ENCODE data around the gene SLC25A23.

SLC25A23 gene

DNA sequence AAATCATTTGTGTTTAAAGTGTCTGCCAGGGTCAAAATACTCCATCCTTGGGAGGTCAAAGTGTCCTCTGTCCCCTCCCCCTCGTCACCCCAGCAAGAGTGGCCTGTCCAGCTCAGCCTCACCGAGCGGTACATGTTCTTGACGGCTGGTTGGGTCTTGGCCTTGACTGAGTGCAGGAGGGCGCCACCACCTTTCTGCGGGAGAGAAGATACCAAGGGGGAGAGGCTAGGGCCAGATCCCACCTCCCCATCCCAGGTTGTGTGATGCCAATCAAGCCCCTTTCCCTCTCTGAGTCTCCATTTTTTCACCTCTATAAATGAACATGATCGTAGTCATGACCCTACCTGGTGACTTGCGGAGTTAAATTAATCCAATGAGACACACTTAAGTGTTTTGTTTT is 10.6 kb upstream of the SLC25A23 start:
- Histone ChIP-seq H3K9ac (ENCODE audit: low read depth, low read length, poor library complexity) (no peak overlapping the region), H3K14ac (ENCODE audit: low read length) (no peak overlapping the region), H3K27me3 (ENCODE audit: control insufficient read depth in 3 of 3, insufficient read depth in 3 of 3, low read depth in 1 of 3, low read length in 3 of 3) (peaks cover 2 to 53% (median 10%) of the 10 kb centered on the region in 3 experiments), H3K27ac (replicated peaks; ENCODE audit: low read length) (no peak overlapping the region), H2BK5ac (ENCODE audit: low read length) (no peak overlapping the region), H3K9me3 (replicated peaks in 1 of 2; ENCODE audit: control insufficient read depth in 2 of 2, insufficient read depth in 1 of 2, low read depth in 1 of 2, low read length in 2 of 2) (no peaks in the 10 kb centered on the region), H3K23ac (ENCODE audit: low read depth, low read length, poor library complexity) (no peak overlapping the region), H2AFZ (ENCODE audit: low read length) (no peak overlapping the region), H3K4me3 (ENCODE audit: low read length in 2 of 2) (no peak overlapping the region), H4K91ac (ENCODE audit: low read depth, low read length, poor library complexity) (no peak overlapping the region), H3K18ac (ENCODE audit: low read length) (no peak overlapping the region), H4K8ac (ENCODE audit: low read depth, low read length) (no peak overlapping the region), H3K36me3 (replicated peaks in 1 of 2; ENCODE audit: control insufficient read depth in 2 of 2, insufficient read depth in 2 of 2, low read length in 2 of 2) (no peaks in the 10 kb centered on the region), H2AK5ac (ENCODE audit: low read depth, low read length) (no peak overlapping the region), H2BK12ac (ENCODE audit: low read length) (no peak overlapping the region), H3K4me2 (ENCODE audit: insufficient read depth, low read length, poor library complexity, severe bottlenecking) (no peak overlapping the region), H2BK120ac (ENCODE audit: low read depth, low read length) (no peak overlapping the region), H2BK15ac (ENCODE audit: low read length) (no peak overlapping the region), H3K4me1 (ENCODE audit: control insufficient read depth in 2 of 2, insufficient read depth in 1 of 2, low read depth in 1 of 2, low read length in 2 of 2) (peaks cover 0 to under 1% of the 10 kb centered on the region in 2 donors), H3K79me1 (ENCODE audit: low read depth, low read length) (peaks cover under 1% of the 10 kb centered on the region), H3K4ac (ENCODE audit: low read length) (no peak overlapping the region)
- WGBS, 2 donors (ENCODE audit: extremely low coverage in 2 of 2, insufficient read length in 2 of 2, insufficient replicate concordance in 1 of 2), result no CpG with 5 or more reads among the region's 8 CpGs
- no peak for DNase-seq (ENCODE audit: low spot score)

DNA sequence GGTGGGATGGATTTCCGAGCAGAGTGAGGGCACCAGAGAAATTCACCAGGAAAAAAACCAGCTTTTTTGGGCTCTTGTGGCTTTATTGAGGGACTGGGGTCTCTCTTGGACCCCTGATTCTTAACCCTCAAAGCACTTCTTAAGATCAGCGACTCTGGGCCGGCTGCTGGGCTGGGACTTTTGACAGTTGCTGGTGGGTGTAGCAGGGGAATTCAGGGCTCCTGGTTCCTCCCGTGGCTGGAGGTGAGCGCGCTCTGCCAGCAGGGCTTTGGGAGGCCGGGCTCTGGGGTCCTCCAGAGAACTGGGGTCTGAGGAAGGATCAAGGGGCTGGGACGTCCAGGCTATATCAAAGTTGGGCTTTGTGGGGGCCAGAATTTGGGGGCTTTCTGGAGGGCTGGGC is 7.8 kb upstream of the SLC25A23 start:
- Histone ChIP-seq H3K4me1 (ENCODE audit: control insufficient read depth in 2 of 2, insufficient read depth in 1 of 2, low read depth in 1 of 2, low read length in 2 of 2) (peaks cover 0 to 2% of the 10 kb centered on the region in 2 donors), H3K9ac (ENCODE audit: low read depth, low read length, poor library complexity) (no peak overlapping the region), H3K23ac (ENCODE audit: low read depth, low read length, poor library complexity) (no peak overlapping the region), H2BK120ac (ENCODE audit: low read depth, low read length) (no peak overlapping the region), H3K14ac (ENCODE audit: low read length) (no peak overlapping the region), H3K9me3 (replicated peaks in 1 of 2; ENCODE audit: control insufficient read depth in 2 of 2, insufficient read depth in 1 of 2, low read depth in 1 of 2, low read length in 2 of 2) (peaks cover 0 to 2% of the 10 kb centered on the region in 2 donors), H3K18ac (ENCODE audit: low read length) (no peak overlapping the region), H4K8ac (ENCODE audit: low read depth, low read length) (no peak overlapping the region), H2BK5ac (ENCODE audit: low read length) (peak overlapping the region; percentile 68), H3K36me3 (replicated peaks in 1 of 2; ENCODE audit: control insufficient read depth in 2 of 2, insufficient read depth in 2 of 2, low read length in 2 of 2) (no peaks in the 10 kb centered on the region), H3K79me1 (ENCODE audit: low read depth, low read length) (no peaks in the 10 kb centered on the region), H3K4me3 (ENCODE audit: low read length in 2 of 2) (no peak overlapping the region), H3K4me2 (ENCODE audit: insufficient read depth, low read length, poor library complexity, severe bottlenecking) (no peak overlapping the region), H2AK5ac (ENCODE audit: low read depth, low read length) (peak overlapping the region; percentile 86), H3K4ac (ENCODE audit: low read length) (no peak overlapping the region), H2BK12ac (ENCODE audit: low read length) (no peak overlapping the region), H2AFZ (ENCODE audit: low read length) (no peak overlapping the region), H3K27ac (replicated peaks; ENCODE audit: low read length) (no peak overlapping the region), H3K27me3 (ENCODE audit: control insufficient read depth in 3 of 3, insufficient read depth in 3 of 3, low read depth in 1 of 3, low read length in 3 of 3) (peaks cover 12 to 65% (median 27%) of the 10 kb centered on the region in 3 experiments), H4K91ac (ENCODE audit: low read depth, low read length, poor library complexity) (no peak overlapping the region), H2BK15ac (ENCODE audit: low read length) (no peak overlapping the region)
- DNase-seq (ENCODE audit: low spot score), result no peak
- no CpG with 5 or more reads among the region's 8 CpGs for WGBS, 2 donors (ENCODE audit: extremely low coverage in 2 of 2, insufficient read length in 2 of 2, insufficient replicate concordance in 1 of 2)

DNA sequence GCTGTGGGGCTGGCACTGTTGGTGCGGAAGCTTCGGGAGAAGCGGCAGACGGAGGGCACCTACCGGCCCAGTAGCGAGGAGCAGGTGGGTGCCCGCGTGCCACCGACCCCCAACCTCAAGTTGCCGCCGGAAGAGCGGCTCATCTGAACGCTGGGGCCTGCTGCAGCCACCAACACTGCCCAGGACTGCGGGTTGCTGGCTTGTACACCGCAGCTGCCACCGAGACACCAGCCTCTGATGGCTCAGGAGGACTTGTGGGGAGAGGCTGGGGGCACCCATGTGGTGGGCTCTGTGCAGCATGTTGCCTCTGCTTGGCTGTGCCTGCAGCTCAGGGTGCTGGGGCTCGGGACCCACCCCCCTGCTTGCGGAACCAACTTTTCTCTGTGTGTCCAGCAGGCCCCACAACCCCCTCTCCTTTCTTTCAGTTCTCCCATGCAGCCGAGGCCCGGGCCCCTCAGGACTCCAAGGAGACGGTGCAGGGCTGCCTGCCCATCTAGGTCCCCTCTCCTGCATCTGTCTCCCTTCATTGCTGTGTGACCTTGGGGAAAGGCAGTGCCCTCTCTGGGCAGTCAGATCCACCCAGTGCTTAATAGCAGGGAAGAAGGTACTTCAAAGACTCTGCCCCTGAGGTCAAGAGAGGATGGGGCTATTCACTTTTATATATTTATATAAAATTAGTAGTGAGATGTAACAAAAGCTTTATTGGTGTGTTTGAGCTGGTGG is 7.1 kb upstream of the SLC25A23 start:
- H3K9ac ChIP-seq (ENCODE audit: low read depth, low read length, poor library complexity), result no peak overlapping the region
- no peak overlapping the region for H2AFZ ChIP-seq (ENCODE audit: low read length)
- H3K18ac ChIP-seq (ENCODE audit: low read length), result peak overlapping the region; percentile 76
- H3K27ac ChIP-seq (replicated peaks; ENCODE audit: low read length), result no peak overlapping the region
- H3K36me3 ChIP-seq (replicated peaks in 1 of 2; ENCODE audit: control insufficient read depth in 2 of 2, insufficient read depth in 2 of 2, low read length in 2 of 2), result no peaks in the 10 kb centered on the region
- H2BK5ac ChIP-seq (ENCODE audit: low read length), result no peak overlapping the region
- H3K9me3 ChIP-seq (replicated peaks in 1 of 2; ENCODE audit: control insufficient read depth in 2 of 2, insufficient read depth in 1 of 2, low read depth in 1 of 2, low read length in 2 of 2), result peaks cover 0 to 2% of the 10 kb centered on the region in 2 donors
- peak overlapping the region; percentile 93 for H3K23ac ChIP-seq (ENCODE audit: low read depth, low read length, poor library complexity)
- peak overlapping the region; percentile 89 for H2BK15ac ChIP-seq (ENCODE audit: low read length)
- no peaks in the 10 kb centered on the region for H3K79me1 ChIP-seq (ENCODE audit: low read depth, low read length)
- no peak overlapping the region for H3K4me2 ChIP-seq (ENCODE audit: insufficient read depth, low read length, poor library complexity, severe bottlenecking)
- H4K91ac ChIP-seq (ENCODE audit: low read depth, low read length, poor library complexity), result no peak overlapping the region
- H3K4ac ChIP-seq (ENCODE audit: low read length), result no peak overlapping the region
- no peak overlapping the region for H2BK120ac ChIP-seq (ENCODE audit: low read depth, low read length)
- H3K27me3 ChIP-seq (ENCODE audit: control insufficient read depth in 3 of 3, insufficient read depth in 3 of 3, low read depth in 1 of 3, low read length in 3 of 3), result peaks cover 12 to 70% (median 33%) of the 10 kb centered on the region in 3 experiments
- no peak overlapping the region for H3K14ac ChIP-seq (ENCODE audit: low read length)
- peak overlapping the region; percentile 22 for H2BK12ac ChIP-seq (ENCODE audit: low read length)
- H3K4me1 ChIP-seq (ENCODE audit: control insufficient read depth in 2 of 2, insufficient read depth in 1 of 2, low read depth in 1 of 2, low read length in 2 of 2), result peaks cover 0 to 2% of the 10 kb centered on the region in 2 donors
- no peak for DNase-seq (ENCODE audit: low spot score)
- H3K4me3 ChIP-seq (ENCODE audit: low read length in 2 of 2), result no peak overlapping the region
- H2AK5ac ChIP-seq (ENCODE audit: low read depth, low read length), result peak overlapping the region; percentile 94
- WGBS, 2 donors (ENCODE audit: extremely low coverage in 2 of 2, insufficient read length in 2 of 2, insufficient replicate concordance in 1 of 2), result no CpG with 5 or more reads among the region's 21 CpGs
- H4K8ac ChIP-seq (ENCODE audit: low read depth, low read length), result no peak overlapping the region

DNA sequence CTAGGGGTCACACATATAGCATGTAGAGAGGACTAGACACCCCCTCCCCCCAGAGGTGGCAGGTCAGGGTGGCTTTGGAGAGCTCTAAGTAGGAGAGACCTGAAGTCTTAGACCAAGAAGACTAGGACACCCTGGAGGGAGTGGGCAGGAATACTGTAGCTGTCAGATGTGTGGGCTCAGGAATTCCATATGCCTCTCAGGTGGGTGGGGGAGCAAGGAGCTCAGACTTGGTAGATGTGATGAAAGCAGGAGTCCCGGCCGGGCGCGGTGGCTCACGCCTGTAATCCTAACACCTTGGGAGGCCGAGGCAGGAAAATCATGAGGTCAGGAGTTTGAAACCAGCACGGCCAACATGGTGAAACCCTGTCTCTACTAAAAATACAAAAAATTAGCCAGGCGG is 6.1 kb upstream of the SLC25A23 start:
- no CpG with 5 or more reads among the region's 8 CpGs for WGBS, 2 donors (ENCODE audit: extremely low coverage in 2 of 2, insufficient read length in 2 of 2, insufficient replicate concordance in 1 of 2)
- no peak overlapping the region for H3K18ac ChIP-seq (ENCODE audit: low read length)
- peaks cover 0 to 2% of the 10 kb centered on the region in 2 donors for H3K9me3 ChIP-seq (replicated peaks in 1 of 2; ENCODE audit: control insufficient read depth in 2 of 2, insufficient read depth in 1 of 2, low read depth in 1 of 2, low read length in 2 of 2)
- H3K14ac ChIP-seq (ENCODE audit: low read length), result no peak overlapping the region
- no peak overlapping the region for H3K4ac ChIP-seq (ENCODE audit: low read length)
- no peak overlapping the region for H3K23ac ChIP-seq (ENCODE audit: low read depth, low read length, poor library complexity)
- no peak for DNase-seq (ENCODE audit: low spot score)
- no peaks in the 10 kb centered on the region for H3K79me1 ChIP-seq (ENCODE audit: low read depth, low read length)
- no peak overlapping the region for H4K91ac ChIP-seq (ENCODE audit: low read depth, low read length, poor library complexity)
- H3K4me3 ChIP-seq (ENCODE audit: low read length in 2 of 2), result no peak overlapping the region
- H2AFZ ChIP-seq (ENCODE audit: low read length), result no peak overlapping the region
- H2BK120ac ChIP-seq (ENCODE audit: low read depth, low read length), result no peak overlapping the region
- no peak overlapping the region for H2BK5ac ChIP-seq (ENCODE audit: low read length)
- H3K4me2 ChIP-seq (ENCODE audit: insufficient read depth, low read length, poor library complexity, severe bottlenecking), result no peak overlapping the region
- H3K27me3 ChIP-seq (ENCODE audit: control insufficient read depth in 3 of 3, insufficient read depth in 3 of 3, low read depth in 1 of 3, low read length in 3 of 3), result peaks cover 12 to 70% (median 33%) of the 10 kb centered on the region in 3 experiments
- H3K4me1 ChIP-seq (ENCODE audit: control insufficient read depth in 2 of 2, insufficient read depth in 1 of 2, low read depth in 1 of 2, low read length in 2 of 2), result peaks cover 1 to 2% of the 10 kb centered on the region in 2 donors
- no peaks in the 10 kb centered on the region for H3K36me3 ChIP-seq (replicated peaks in 1 of 2; ENCODE audit: control insufficient read depth in 2 of 2, insufficient read depth in 2 of 2, low read length in 2 of 2)
- H2BK15ac ChIP-seq (ENCODE audit: low read length), result no peak overlapping the region
- H3K9ac ChIP-seq (ENCODE audit: low read depth, low read length, poor library complexity), result no peak overlapping the region
- H2BK12ac ChIP-seq (ENCODE audit: low read length), result no peak overlapping the region
- H3K27ac ChIP-seq (replicated peaks; ENCODE audit: low read length), result no peak overlapping the region
- H2AK5ac ChIP-seq (ENCODE audit: low read depth, low read length), result no peak overlapping the region
- H4K8ac ChIP-seq (ENCODE audit: low read depth, low read length), result no peak overlapping the region
